ENCODE results near the gene STX1B.

- TF ChIP-seq TAF1 (IDR thresholded peaks at IDR 0.05; ENCODE audit: borderline replicate concordance, insufficient read depth, low read length) (no peak), SIN3A (IDR thresholded peaks at IDR 0.05; ENCODE audit: borderline replicate concordance, insufficient read depth, low read length) (no peak)
Observed at GRCh38 chr16:30986129-30986991, 24.1 kb downstream of the STX1B start.
